NCI-H69 (cell line): Measurements from ENCODE around the gene LHX4.

Source experiments
- DNase-seq: peaks from one replicate; lab custom pipeline; 2025; lab: John Stamatoyannopoulos, UW

Gene LHX4

GRCh38 chr1:180272395-180272794, 42.3 kb downstream of the LHX4 start:
- DNase-seq, result no peak

DNA sequence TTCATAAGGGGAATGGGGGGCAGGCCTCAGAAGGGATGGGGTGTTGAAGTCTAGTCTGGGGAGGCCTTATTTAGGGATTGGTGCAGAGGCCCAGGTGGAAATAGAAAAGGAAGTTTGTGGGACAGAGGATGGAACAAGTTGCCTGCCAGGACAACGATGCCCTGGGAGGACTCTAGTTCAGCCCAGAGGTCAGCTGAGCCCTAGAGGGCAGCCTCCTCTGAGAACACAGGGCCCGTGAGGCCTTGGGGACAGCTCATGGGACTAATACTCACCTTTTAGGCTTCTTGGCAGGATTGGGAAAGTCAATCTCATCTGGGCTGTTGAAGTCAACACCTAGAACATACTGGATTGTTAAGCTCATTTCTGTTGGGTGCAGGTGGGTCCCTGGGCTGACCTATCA, 43.0 kb downstream of the LHX4 start:
- no peak for DNase-seq

GRCh38 chr1:180274221-180274620, 44.2 kb downstream of the LHX4 start:
- no peak for DNase-seq

DNA sequence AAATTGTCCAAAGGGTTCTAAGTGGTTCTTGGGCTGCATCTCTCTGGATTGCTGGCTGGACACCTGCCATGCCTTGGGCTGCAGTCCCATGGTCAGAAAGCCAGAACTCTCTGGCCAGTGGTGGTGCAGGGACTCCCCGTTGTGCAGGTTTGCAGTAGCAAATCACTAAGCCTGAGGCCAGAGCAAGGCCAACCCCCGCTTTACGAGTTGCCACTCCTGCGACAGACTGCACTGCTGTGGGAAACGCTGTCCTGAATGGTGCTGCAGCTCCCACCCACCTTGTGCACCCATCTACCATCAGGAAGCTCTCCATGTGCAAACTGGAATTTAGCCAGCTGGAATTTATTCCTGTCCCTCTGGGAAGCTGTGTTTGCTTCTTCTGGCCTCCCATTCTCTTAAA, 45.7 kb downstream of the LHX4 start:
- DNase-seq, result no peak

- no peak for DNase-seq
These were observed 47.6 kb downstream of the LHX4 start for GRCh38 chr1:180277476-180278193.

DNA sequence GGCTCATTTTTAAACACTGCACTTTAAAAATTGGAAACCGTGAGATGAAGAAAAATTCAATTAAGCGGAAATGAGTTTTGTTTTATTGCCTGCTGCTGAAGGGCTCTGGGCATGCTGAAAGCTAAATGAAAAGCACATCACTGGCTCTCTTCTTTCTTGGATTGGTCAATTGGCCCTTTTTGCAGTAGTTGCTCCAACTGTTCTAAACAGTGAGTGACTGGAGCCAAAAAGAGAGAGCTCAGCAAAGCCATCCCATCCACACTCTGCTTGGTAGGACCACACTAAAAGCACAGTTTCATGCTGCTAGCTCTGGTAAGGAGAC, 48.1 kb downstream of the LHX4 start:
- DNase-seq, result no peak

GRCh38 chr1:180278596-180279395, 48.7 kb downstream of the LHX4 start:
- DNase-seq, result no peak

- no peak for DNase-seq
These were observed 49.6 kb downstream of the LHX4 start for GRCh38 chr1:180279651-180280050.

- no peak for DNase-seq
These were observed 50.6 kb downstream of the LHX4 start for GRCh38 chr1:180280617-180281016.

GRCh38 chr1:180281490-180281889, 51.4 kb downstream of the LHX4 start:
- no peak for DNase-seq

GRCh38 chr1:180282401-180283044, 52.5 kb downstream of the LHX4 start:
- DNase-seq, result peak; percentile 65

- DNase-seq, result no peak
These were observed 53.0 kb downstream of the LHX4 start for GRCh38 chr1:180283098-180283497.

DNA sequence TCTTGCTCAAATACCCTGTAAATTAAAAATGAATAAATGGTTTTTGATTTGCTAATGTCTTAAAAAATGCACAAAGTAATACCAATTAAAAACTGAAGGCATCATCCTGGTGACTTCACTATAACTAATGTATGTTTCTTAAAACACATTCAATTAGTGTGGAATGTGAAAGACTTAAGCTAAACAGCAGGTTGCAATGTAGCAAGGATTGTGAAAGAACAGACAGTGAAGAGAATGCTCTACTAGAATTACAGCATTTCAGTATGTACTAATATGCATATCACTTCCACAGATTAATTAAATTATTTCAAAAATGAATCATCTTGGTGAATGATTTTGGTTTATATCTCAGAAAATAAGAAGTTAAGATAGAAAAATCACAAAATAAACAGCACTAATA, 56.4 kb downstream of the LHX4 start:
- no peak for DNase-seq

DNA sequence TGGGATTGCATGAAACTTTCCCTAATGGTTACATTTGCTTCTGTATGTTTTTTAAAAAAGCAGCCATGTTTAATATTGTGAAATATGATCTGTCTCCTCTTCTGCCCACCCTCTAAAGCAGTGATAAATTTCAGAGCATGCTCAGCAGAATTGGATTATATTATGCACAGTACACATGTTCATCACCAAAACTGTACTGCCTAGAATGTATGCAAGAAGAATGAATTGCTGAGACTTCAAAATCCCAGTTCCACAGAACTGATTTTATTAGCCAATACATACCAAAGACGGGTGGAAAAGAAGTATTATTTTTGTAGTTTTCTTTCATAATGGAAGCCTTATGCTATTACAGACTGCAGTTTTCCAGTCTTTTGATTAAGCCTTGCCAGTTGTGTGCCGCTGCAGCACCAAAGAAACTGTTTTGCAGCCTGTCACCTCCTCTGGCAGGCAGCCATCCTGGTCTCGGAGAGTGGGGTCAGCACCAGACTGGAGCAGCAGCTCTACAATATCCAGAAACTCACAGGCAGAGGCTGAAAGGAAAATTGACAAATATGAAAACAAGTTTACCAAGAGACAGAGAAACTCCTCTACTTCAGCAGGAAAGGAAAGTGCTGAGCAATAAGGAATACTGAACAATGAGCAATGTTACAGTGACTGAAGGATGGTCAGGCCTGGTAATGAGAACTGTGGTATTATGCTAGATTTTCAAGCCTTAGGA, 58.1 kb downstream of the LHX4 start:
- no peak for DNase-seq

- no peak for DNase-seq
These were observed 58.9 kb downstream of the LHX4 start for GRCh38 chr1:180288940-180289339.

- no peak for DNase-seq
These were observed 60.4 kb downstream of the LHX4 start for GRCh38 chr1:180290265-180291001.

DNA sequence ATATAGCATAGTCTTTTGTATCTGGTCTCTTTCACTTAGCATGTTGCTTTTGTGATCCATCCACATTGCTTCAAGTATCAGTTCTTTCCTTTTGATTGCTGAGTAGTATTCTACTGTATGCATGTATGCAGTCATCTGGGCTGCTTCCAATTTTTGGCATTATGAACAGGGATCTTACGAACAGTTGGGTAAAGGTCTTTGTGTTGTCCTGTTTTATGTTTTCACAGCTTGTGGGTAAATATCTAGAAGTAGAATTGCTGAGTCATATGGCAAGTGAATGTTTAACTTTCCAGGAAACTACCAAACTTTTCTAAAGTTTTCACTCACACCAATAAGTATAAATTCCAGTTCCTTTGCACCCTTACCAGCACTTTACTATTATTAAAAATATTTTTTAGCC, 60.9 kb downstream of the LHX4 start:
- no peak for DNase-seq

GRCh38 chr1:180294711-180295110, 64.6 kb downstream of the LHX4 start:
- no peak for DNase-seq

DNA sequence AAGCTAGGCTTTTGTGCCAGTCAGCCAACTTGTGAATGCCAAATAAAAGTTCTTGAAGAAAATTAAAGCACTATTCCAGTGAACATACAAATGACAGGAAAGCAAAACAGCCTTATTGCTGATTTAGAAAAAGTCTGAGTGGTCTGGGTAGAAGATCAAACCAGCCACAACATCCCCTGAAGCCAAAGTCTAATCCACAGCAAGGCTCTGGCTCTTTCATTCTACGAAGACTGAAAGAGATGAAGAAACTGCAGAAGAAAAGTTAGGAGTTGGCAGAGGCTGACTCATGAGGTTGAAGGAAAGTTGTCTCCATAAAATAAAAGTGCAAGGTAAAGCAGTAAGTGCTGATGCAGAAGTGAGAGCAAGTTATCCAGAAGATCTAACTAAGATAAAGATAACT, 65.9 kb downstream of the LHX4 start:
- DNase-seq, result no peak

DNA sequence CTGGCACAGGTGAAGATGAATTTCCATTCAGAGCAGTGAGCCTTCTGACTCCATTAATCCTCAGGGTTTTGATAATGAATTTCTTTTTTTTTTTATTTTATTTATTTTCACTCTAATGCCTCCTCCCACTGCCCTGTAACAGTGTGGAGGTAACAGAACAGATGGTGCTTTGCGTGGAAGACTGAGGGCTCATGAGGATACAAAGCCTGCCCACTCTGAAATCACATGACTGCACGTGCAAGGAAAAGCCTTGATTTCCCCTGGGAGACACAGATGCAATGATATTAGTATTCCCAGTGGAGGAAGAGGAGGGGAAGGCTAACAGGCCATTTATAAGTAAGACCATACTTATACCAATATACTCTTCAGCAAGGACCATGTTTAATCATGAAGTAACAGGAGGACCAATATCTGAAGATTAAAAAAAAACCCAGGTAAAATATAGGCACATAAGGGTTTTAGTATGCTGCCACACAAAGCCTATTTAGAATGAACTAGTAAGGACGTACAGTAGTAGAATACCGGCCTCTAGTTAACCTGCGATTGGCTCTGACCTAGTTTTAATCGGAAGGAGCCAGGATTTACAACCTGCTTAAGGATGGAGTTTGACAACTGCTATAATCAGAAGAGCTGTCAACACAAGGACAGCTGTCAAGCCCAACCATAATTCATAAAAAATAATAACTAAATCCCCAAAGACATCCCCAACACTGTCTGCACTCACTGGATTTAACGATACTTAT, 69.6 kb downstream of the LHX4 start:
- DNase-seq, result peak; percentile 80

DNA sequence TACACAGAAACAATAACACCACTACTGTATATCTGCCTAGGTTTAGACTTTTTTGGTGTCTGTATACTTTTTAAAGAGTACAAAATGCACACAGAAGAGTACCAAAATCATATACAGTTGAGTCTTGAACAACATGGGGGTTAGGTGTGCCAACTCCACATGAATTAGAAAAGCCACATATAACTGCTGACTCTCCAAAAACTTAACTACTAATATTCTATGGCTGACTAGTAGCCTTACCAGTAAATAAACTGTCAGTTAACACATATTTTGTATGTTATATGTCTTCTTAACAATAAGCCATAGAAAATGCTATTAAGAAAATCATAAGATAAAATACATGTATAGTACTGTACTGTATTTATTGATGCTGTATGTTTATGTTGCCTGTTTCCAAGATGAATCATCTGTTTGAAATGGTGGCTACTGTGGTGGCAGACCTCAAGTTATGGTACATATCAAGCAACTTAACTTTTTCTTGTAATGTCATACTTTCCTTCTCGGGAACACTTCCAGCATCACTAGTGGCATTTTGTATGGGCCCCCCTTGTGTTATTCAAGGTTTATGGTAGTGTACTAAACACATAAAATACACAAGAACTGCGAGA, 71.2 kb downstream of the LHX4 start:
- DNase-seq, result no peak
